Ramos (cell line): ENCODE data around the gene CEP44.
"Not testable (repeated sequence)": the region's sequence is repeated elsewhere in the genome, so short reads cannot be mapped to it uniquely, and the experiment has no call there.

Experiments
- in situ Hi-C: fragments of 300-500 bp; cut with MboI; formaldehyde crosslinking; loops from one replicate; pipeline ENCODE4 v1.14.3; 2022; ENCODE audit warnings: low sequenced_read_pairs; ENCODE audit not compliant: unreplicated experiment

The CEP44 gene

DNA sequence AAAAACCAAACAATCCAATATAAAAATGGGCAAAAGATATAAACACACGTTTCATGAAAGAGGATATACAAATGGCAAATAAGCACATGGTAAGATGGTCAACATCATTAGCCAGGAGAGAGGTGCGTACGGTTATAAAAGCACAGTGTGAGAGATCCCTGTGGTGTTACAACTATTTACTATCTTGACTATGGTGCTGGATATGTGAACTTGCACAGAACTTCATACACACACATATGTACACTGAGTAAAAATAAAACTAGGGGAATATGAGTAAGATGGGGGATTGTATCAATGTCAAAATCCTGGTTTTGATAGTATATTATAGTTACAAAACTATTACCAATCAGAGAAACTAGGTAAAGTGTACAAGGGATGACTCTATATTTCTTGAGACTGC is 8.6 kb upstream of the CEP44 start:
- in situ Hi-C loops = no loop called here

- in situ Hi-C loops = no loop called here
These were observed 6.3 kb upstream of the CEP44 start for GRCh38 chr4:174277433-174277832.

DNA sequence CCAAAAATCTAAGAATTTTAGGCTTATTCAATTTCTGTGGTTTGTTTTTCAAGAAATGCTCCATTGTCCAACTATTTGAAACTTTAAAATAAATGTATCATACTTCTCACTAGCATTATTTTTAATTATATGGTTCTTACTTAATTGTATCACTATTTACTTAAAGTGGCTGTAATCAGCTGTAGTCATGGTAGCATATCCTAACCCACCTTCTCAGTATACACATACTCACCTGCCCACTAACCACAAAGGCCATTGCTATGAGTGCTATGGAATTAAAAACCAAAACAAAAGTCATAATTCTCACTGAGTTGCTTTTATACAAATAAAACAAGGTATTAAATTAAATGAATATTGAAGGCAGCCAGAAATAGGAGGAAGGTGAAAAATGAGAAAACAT is 5.2 kb upstream of the CEP44 start:
- in situ Hi-C loops = no loop called here

GRCh38 chr4:174279433-174280155 is 4.1 kb upstream of the CEP44 start:
- in situ Hi-C loops = no loop called here

DNA sequence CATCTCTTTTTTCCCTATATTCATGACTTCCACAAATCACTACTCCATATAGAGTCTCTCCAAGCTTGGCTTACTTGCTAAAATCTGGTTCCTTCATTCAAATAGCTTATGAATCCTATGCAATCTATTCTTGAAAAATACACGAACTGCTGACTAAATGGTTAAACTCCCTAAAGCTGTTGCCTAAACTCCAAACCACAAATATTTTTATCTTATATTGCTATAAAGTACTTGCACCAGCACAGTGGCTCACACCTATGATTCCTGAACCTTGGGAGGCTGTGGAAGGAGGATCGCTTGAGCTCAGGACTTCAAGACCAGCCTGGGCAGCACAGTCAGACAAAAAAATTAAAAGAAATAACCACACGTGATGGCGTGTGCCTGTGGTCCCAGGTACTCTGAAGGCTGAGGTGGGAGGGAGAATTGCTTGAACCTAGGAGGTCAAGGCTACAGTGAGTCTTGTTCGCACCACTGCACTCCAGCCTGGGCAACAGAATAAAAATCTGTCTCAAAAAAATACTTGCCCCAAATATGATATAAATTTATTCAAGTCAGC is 2.5 kb upstream of the CEP44 start:
- in situ Hi-C loops = no loop called here

DNA sequence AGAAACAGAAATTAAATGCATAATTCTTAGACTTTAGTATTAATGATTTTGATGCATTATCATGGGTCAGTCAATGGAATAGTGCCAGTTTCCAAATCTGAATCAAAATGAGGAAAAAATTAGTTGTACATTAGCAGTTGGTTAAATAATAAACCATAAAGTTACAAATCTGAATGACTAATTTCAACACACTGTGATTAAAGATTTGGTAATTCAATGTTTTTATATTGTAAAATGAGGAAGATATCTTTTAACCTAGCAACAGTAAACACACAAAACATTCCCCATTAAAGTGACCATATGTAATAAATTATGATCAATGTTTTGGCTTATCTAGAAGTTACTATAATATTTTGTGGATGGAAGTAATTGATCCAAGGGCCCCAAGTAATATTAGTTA is 1.8 kb upstream of the CEP44 start:
- in situ Hi-C loops = no loop called here

DNA sequence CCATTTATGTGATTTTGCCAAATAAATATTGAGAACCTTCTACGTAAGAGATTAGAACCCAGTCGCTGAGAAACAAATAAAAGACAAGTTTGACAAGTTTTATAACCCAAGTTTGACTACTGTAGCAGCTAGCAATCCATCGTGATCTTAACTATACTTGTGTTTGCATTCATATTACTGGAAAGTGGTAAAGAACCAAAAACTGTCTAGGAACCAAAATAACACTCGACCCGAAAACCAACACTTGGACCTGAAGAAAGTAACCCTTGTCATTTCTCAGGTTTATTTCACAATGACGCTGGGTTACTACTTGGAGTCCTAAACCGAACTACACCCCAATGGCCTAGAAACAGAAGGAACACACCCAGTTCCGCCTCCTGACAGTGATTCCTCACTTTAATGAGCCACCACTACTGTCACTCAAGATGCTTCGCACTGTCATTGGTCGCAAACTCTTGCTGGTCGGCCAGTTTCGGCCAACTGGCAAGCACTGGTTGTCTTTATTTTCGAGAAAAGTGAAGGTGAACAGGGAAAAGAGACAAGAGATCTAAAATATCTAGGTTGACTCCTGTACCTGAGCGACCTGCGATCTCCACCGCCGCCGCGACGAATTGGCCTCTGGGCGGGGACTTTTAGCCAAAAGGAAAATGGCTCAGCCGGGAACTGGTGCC is 740 bp upstream of the CEP44 start:
- in situ Hi-C loops = no loop called here

GRCh38 chr4:174284487-174284886 is 776 bp downstream of the CEP44 start:
- in situ Hi-C loops = no loop called here

GRCh38 chr4:174286870-174287269 is 3.2 kb downstream of the CEP44 start:
- in situ Hi-C loops = no loop called here

GRCh38 chr4:174292473-174292872 is 8.8 kb downstream of the CEP44 start:
- in situ Hi-C loops = no loop called here

DNA sequence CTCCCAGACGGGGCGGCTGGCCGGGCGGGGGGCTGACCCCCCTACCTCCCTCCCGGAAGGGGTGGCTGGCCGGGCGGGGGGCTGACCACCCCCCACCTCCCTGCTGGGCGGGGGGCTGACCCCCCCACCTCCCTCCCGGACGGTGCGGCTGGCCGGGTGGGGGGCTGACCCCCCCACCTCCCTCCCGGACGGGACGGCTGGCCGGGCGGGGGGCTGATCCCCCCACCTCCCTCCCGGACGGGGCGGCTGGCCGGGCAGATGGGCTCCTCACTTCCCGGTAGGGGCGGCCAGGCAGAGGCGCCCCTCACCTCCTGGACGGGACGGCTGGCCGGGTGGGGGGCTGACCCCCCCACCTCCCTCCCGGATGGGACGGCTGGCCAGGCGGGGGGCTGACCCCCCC is 10.9 kb downstream of the CEP44 start:
- in situ Hi-C loops = not testable (repeated sequence)

GRCh38 chr4:174295142-174295541 is 11.4 kb downstream of the CEP44 start:
- in situ Hi-C loops = not testable (repeated sequence)

- in situ Hi-C loops = no loop called here
These were observed 20.0 kb downstream of the CEP44 start for GRCh38 chr4:174303687-174304086.

DNA sequence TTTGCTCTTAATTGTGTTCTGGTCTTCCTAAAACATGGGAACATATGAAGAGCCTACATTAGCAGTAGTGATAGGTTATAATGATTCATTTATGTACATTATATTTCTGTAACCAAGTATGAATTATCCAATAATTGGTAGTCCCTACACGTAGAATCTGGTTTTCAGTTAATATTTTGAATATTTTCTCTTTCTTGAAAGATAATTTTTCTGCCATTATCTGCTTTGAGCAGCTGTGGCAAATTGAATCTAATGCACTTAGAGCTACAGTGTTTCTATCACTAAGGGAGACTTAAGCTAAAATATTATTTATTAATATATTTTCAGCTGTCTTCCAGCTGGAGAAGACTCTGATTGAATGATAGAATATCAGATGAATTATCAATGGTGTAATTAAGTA is 21.0 kb downstream of the CEP44 start:
- in situ Hi-C loops = no loop called here

- in situ Hi-C loops = no loop called here
These were observed 22.2 kb downstream of the CEP44 start for GRCh38 chr4:174305961-174306360.

DNA sequence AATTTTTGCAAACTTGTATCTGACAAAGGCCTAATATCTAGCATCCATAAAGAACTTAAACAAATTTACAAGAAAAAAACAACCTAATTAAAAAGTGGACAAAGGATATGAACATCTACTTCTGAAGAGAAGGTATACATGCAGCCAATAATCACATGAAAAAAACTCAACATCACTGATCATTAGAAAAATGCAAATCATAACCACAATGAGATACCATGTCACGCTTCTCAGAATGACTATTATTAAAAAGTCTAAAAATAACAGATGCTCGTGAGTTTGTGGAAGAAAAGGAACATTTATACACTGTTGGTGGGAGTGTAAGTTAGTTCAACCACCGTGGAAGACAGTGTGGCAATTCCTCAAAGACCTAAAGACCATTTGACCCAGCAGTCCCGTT is 24.0 kb downstream of the CEP44 start:
- in situ Hi-C loops = no loop called here

- in situ Hi-C loops = no loop called here
These were observed 29.3 kb downstream of the CEP44 start for GRCh38 chr4:174312993-174313392.

- in situ Hi-C loops = no loop called here
These were observed 30.6 kb downstream of the CEP44 start for GRCh38 chr4:174314274-174314673.

DNA sequence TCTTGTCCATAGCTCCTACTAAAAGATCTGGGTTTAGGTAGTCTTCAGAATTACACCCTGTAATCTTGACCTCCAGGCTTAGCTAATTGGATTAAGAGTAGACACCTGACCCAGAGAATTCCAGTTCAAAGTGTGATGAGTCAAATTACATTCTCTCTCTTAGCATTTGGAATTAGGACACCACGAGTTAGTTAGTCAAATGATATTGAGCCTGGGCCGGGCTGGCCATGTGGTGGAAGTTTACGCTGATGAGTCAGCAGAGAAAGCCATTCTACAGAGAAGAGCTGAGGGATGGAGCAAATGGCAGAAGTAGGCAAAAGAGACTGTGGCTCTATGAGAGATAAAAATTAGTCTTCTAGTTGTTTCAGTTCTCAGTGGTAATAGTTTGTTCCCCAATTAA is 31.1 kb downstream of the CEP44 start:
- in situ Hi-C loops = no loop called here

DNA sequence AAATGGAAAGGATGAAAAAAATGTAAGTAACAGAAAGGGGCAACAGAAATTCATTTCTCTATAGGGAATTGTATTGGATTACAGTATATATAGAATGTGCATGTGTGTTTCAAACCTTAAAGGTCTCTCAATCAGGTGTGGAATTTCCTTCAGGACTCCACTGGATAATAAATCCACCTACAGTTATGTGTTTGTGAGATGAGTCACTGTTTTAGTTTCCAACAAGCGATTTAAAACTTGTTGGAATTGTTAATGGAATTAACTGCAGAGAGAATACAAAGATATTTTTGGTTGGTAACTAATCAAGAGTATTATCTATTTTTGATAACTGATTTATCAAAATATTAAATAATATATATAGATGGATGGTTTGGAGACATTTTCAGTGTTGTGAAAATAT is 32.8 kb downstream of the CEP44 start:
- in situ Hi-C loops = no loop called here

DNA sequence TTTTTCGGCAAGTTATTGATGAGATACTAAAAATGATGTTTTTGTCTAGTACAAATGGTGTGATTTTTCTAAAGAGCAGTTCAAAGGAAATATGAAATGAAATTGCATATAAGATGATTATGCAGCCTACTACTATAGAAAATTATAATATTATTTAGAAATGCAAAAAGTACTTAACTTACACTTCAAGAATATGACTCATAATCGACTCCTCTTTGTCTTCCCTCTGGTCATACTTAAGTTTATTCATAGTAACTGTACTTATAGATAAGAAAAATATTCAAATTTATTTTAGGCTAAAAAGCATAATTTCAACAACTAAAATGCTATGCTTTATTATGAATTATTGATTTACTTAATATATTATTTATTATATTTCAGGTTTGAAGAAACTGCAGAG is 33.2 kb downstream of the CEP44 start:
- in situ Hi-C loops = no loop called here

GRCh38 chr4:174317531-174317930 is 33.8 kb downstream of the CEP44 start:
- in situ Hi-C loops = no loop called here
